Chondrocyte (in vitro differentiated cells): ENCODE results near the gene AFAP1. TPM values are rescaled to one million over a fixed set of nuclear protein-coding genes. Genes with fewer than 3 reads are reported as not detected.
A peak's percentile ranks its signal among the peaks of the same experiment; 100 is the strongest.

Experiments used
- DNase-seq: peaks from one replicate; pipeline ENCODE4 v3.0.0; 2021; ENCODE audit warnings: mixed read lengths, low spot score
- H3K27ac Mint-ChIP-seq: one replicate; pipeline ENCODE4 v1.8.0; 2021; ENCODE audit warnings: mild to moderate bottlenecking, moderate library complexity, mixed read lengths; ENCODE audit not compliant: unreplicated experiment
- H3K27me3 Mint-ChIP-seq: 2 replicates; pipeline ENCODE4 v1.8.0; 2021; ENCODE audit warnings: low read depth, mixed read lengths
- H3K36me3 Mint-ChIP-seq: 2 replicates; pipeline ENCODE4 v1.8.0; 2021; ENCODE audit warnings: low read depth, mixed read lengths
- H3K4me1 Mint-ChIP-seq: 2 replicates; pipeline ENCODE4 v1.8.0; 2021; ENCODE audit warnings: low read depth, mild to moderate bottlenecking, mixed read lengths
- H3K4me3 Mint-ChIP-seq: one replicate; pipeline ENCODE4 v1.8.0; 2021; ENCODE audit warnings: mild to moderate bottlenecking, moderate library complexity, mixed read lengths; ENCODE audit not compliant: unreplicated experiment
- H3K9me3 Mint-ChIP-seq: 2 replicates; pipeline ENCODE4 v1.8.0; 2021; ENCODE audit warnings: low read depth, mixed read lengths
- CTCF ChIP-seq: fragments of 200-600 bp; sonication (generic); IDR thresholded peaks from 2 replicates; pipeline ENCODE4 v1.5.0; 2021; ENCODE audit warnings: antibody characterized with exemption, mild to moderate bottlenecking, moderate library complexity
- total RNA-seq: library from RNA; stranded (reverse); gene quantifications from 3 replicates; pipeline ENCODE4 v1.2.1, GENCODE V29; 2021

Gene AFAP1
- total RNA-seq, 1 donor from 2014 or later = 118 TPM

- no peaks in the 10 kb centered on the region for H3K36me3 Mint-ChIP-seq
- H3K27me3 Mint-ChIP-seq = no peaks in the 10 kb centered on the region
- H3K9me3 Mint-ChIP-seq = no peaks in the 10 kb centered on the region
- peaks cover 93% of the 10 kb centered on the region for H3K4me1 Mint-ChIP-seq
- no peak for DNase-seq
- H3K4me3 Mint-ChIP-seq = no peak overlapping the region
- TF ChIP-seq CTCF = no peak
- peak overlapping the region; percentile 100 for H3K27ac Mint-ChIP-seq
Observed at GRCh38 chr4:7902826-7903225, 36.8 kb downstream of the AFAP1 start.

GRCh38 chr4:7902101-7902553, 37.5 kb downstream of the AFAP1 start:
- no peaks in the 10 kb centered on the region for H3K27me3 Mint-ChIP-seq
- H3K9me3 Mint-ChIP-seq = no peaks in the 10 kb centered on the region
- H3K36me3 Mint-ChIP-seq = no peaks in the 10 kb centered on the region
- H3K27ac Mint-ChIP-seq = peak overlapping the region; percentile 100
- H3K4me1 Mint-ChIP-seq = peaks cover 92% of the 10 kb centered on the region
- TF ChIP-seq CTCF = no peak
- H3K4me3 Mint-ChIP-seq = no peak overlapping the region
- DNase-seq = no peak

- Mint-ChIP-seq H3K4me1 (peaks cover 89% of the 10 kb centered on the region), H3K9me3 (no peaks in the 10 kb centered on the region), H3K27ac (peak overlapping the region; percentile 100), H3K4me3 (peak overlapping the region; percentile 47), H3K27me3 (no peaks in the 10 kb centered on the region), H3K36me3 (no peaks in the 10 kb centered on the region)
- no peak for TF ChIP-seq CTCF
- DNase-seq = no peak
Observed at GRCh38 chr4:7901311-7901885, 38.3 kb downstream of the AFAP1 start.

GRCh38 chr4:7900334-7900909, 39.2 kb downstream of the AFAP1 start:
- H3K4me1 Mint-ChIP-seq = peaks cover 81% of the 10 kb centered on the region
- peaks cover under 1% of the 10 kb centered on the region for H3K36me3 Mint-ChIP-seq
- no peak for TF ChIP-seq CTCF
- H3K27ac Mint-ChIP-seq = peak overlapping the region; percentile 100
- H3K27me3 Mint-ChIP-seq = no peaks in the 10 kb centered on the region
- H3K9me3 Mint-ChIP-seq = no peaks in the 10 kb centered on the region
- no peak overlapping the region for H3K4me3 Mint-ChIP-seq
- DNase-seq = no peak

GRCh38 chr4:7899184-7899869, 40.3 kb downstream of the AFAP1 start:
- Mint-ChIP-seq H3K9me3 (no peaks in the 10 kb centered on the region), H3K4me3 (no peak overlapping the region), H3K4me1 (peaks cover 80% of the 10 kb centered on the region), H3K27ac (peak overlapping the region; percentile 68), H3K36me3 (peaks cover 2% of the 10 kb centered on the region), H3K27me3 (no peaks in the 10 kb centered on the region)
- DNase-seq = no peak
- TF ChIP-seq CTCF = no peak
